ENCODE data around the gene RIPOR3.

Gene RIPOR3

DNA sequence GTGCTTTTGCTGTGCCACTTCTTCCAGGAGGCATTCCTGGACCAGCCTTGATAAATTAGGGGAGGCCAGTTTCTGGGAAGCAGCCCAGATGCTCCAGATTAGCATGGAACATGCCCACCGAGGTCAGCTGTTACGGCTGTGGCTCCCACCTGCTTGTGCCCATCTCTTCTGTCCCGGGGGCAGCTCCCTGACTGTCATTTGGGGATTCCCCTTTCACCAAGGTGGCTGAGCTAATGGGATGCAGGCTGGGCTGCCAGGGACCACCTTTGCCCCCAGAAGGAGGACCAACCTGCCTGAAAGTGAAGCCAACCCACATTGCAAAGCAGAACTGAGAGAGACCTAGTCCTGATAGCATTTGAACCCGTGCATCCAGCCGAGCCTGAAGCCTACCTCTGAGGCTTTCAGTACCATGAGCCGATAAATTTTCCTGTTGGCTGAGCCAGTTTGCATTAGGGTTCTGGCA lies 95.9 kb downstream of the RIPOR3 start:
- Histone ChIP-seq H2AFZ (ENCODE audit: low read depth, low read length) (no peak overlapping the region), H4K20me1 (ENCODE audit: insufficient read depth, low read length) (no peaks in the 10 kb centered on the region; the same call in 1 of the 2 replicates), H3K4me3 (ENCODE audit: low read length) (peak overlapping the region; percentile 22), H3K9me3 (ENCODE audit: insufficient read depth, low read length) (no peaks in the 10 kb centered on the region), H3K36me3 (replicated peaks; ENCODE audit: low read depth, low read length) (peaks cover 14% of the 10 kb centered on the region), H3K4me2 (ENCODE audit: low read length) (peak overlapping the region; percentile 64), H3K9ac (ENCODE audit: low read length) (no peak overlapping the region), H3K4me1 (ENCODE audit: low read length) (peaks cover 30% of the 10 kb centered on the region), H3K79me2 (ENCODE audit: low read length) (no peaks in the 10 kb centered on the region), H3K27ac (ENCODE audit: low read length) (no peak overlapping the region), H3K27me3 (ENCODE audit: low read depth, low read length) (peaks cover 20% of the 10 kb centered on the region)
- no peak for TF ChIP-seq EZH2phosphoT487 (IDR thresholded peaks at IDR 0.05; ENCODE audit: low read depth)
- TF ChIP-seq, protein P1, sequence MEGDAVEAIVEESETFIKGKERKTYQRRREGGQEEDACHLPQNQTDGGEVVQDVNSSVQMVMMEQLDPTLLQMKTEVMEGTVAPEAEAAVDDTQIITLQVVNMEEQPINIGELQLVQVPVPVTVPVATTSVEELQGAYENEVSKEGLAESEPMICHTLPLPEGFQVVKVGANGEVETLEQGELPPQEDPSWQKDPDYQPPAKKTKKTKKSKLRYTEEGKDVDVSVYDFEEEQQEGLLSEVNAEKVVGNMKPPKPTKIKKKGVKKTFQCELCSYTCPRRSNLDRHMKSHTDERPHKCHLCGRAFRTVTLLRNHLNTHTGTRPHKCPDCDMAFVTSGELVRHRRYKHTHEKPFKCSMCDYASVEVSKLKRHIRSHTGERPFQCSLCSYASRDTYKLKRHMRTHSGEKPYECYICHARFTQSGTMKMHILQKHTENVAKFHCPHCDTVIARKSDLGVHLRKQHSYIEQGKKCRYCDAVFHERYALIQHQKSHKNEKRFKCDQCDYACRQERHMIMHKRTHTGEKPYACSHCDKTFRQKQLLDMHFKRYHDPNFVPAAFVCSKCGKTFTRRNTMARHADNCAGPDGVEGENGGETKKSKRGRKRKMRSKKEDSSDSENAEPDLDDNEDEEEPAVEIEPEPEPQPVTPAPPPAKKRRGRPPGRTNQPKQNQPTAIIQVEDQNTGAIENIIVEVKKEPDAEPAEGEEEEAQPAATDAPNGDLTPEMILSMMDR (IDR thresholded peaks at IDR 0.05; ENCODE audit: low read depth, low read length), result no peak

DNA sequence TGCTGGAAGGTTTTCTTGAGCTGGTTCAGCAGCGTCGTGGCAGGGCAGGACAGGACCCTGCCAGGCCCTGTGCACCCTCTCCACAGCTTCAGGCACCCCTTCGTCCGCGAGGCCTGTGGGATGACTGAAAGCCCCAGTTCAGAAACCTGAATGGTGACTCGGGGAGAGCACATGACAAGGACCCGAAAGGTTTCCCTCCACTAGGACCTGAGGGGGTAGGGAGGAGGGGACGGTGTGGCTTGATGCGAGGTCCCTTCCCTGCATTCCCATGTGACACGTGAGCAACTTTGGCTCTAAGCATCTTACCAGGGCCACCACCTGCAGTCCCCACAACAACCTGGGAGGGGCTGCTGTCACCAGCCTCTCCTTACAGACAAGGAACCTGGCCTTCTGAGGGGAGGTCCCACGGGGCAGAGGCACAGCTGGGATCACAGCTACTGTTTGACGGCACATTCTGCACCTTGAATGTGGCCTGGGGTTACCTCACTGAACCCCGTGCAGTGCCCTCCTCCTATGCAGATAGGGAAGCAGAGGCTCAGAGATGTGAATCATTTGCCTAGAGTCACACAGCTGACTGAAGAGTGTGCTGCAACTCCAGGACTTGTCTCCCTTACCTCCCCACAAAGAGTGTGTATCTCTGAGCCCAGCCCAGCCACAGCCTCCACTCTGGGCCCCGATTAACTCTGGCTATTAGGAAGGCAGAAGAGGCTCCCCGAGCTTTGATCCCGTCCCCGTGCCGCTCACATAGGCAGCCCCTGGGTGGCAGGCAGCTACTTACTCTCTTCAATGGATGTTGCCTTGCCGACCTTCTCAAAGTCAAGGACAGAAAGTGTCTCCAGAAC lies 96.5 kb downstream of the RIPOR3 start:
- H3K9me3 ChIP-seq (ENCODE audit: insufficient read depth, low read length), result no peaks in the 10 kb centered on the region
- H3K36me3 ChIP-seq (replicated peaks; ENCODE audit: low read depth, low read length), result peaks cover 21% of the 10 kb centered on the region
- no peak overlapping the region for H3K27ac ChIP-seq (ENCODE audit: low read length)
- H3K4me1 ChIP-seq (ENCODE audit: low read length), result peaks cover 24% of the 10 kb centered on the region
- H3K79me2 ChIP-seq (ENCODE audit: low read length), result no peaks in the 10 kb centered on the region
- H3K27me3 ChIP-seq (ENCODE audit: low read depth, low read length), result peaks cover 14% of the 10 kb centered on the region
- H4K20me1 ChIP-seq (ENCODE audit: insufficient read depth, low read length), result no peaks in the 10 kb centered on the region; the same call in 1 of the 2 replicates
- H3K9ac ChIP-seq (ENCODE audit: low read length), result no peak overlapping the region
- no peak overlapping the region for H2AFZ ChIP-seq (ENCODE audit: low read depth, low read length)
- H3K4me3 ChIP-seq (ENCODE audit: low read length), result peak overlapping the region; percentile 22
- TF ChIP-seq, protein P1 (IDR thresholded peaks at IDR 0.05; ENCODE audit: low read depth, low read length), result no peak
- TF ChIP-seq EZH2phosphoT487 (IDR thresholded peaks at IDR 0.05; ENCODE audit: low read depth), result no peak
- peak overlapping the region; percentile 64 for H3K4me2 ChIP-seq (ENCODE audit: low read length)

DNA sequence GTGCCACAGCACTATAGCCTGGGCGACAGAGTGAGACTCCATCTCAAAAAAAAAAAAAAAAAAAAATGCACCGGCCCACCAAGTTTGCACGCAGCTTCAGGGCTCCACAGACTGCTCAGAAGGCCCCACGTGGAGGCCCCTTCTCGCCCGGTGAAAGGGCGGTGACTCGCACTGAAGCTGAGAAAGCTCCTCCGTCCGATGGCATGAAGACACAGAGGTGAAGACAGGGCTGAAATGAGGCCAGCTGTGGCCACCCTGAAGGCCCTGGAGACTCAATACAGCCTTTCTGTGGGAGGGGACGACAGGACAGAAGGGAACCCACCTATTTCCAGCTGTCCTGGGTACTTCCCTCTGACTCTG lies 97.1 kb downstream of the RIPOR3 start:
- H3K4me1 ChIP-seq (ENCODE audit: low read length), result peaks cover 24% of the 10 kb centered on the region
- H3K27me3 ChIP-seq (ENCODE audit: low read depth, low read length), result peaks cover 8% of the 10 kb centered on the region
- no peaks in the 10 kb centered on the region for H3K79me2 ChIP-seq (ENCODE audit: low read length)
- no peaks in the 10 kb centered on the region for H3K9me3 ChIP-seq (ENCODE audit: insufficient read depth, low read length)
- H4K20me1 ChIP-seq (ENCODE audit: insufficient read depth, low read length), result no peaks in the 10 kb centered on the region; the same call in 1 of the 2 replicates
- H2AFZ ChIP-seq (ENCODE audit: low read depth, low read length), result no peak overlapping the region
- H3K9ac ChIP-seq (ENCODE audit: low read length), result no peak overlapping the region
- H3K4me2 ChIP-seq (ENCODE audit: low read length), result peak overlapping the region; percentile 64
- no peak overlapping the region for H3K4me3 ChIP-seq (ENCODE audit: low read length)
- H3K36me3 ChIP-seq (replicated peaks; ENCODE audit: low read depth, low read length), result peaks cover 25% of the 10 kb centered on the region
- TF ChIP-seq, protein P1 (IDR thresholded peaks at IDR 0.05; ENCODE audit: low read depth, low read length), result no peak
- TF ChIP-seq EZH2phosphoT487 (IDR thresholded peaks at IDR 0.05; ENCODE audit: low read depth), result no peak
- H3K27ac ChIP-seq (ENCODE audit: low read length), result no peak overlapping the region

DNA sequence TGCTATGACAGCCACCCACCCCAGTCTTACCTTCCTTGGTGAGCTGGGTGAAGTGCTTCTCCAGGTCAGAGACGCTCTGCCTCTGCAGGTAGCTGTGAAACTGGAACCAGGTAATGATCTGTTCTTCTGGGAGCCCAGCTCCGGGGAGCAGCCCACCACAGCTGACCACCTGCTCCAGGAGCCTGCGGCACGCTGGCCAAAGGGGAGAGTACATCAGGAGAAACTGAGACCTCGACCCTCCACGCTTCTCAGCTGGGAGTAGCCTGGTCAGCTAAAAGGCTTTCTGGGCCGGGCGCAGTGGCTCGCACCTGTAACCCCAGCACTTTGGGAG lies 98.4 kb downstream of the RIPOR3 start:
- peaks cover under 1% of the 10 kb centered on the region for H4K20me1 ChIP-seq (ENCODE audit: insufficient read depth, low read length)
- no peaks in the 10 kb centered on the region for H3K9me3 ChIP-seq (ENCODE audit: insufficient read depth, low read length)
- H3K79me2 ChIP-seq (ENCODE audit: low read length), result no peaks in the 10 kb centered on the region
- H3K36me3 ChIP-seq (replicated peaks; ENCODE audit: low read depth, low read length), result peaks cover 30% of the 10 kb centered on the region
- H3K27ac ChIP-seq (ENCODE audit: low read length), result no peak overlapping the region
- H3K4me2 ChIP-seq (ENCODE audit: low read length), result no peak overlapping the region
- peaks cover 6% of the 10 kb centered on the region; the same call in 1 of the 2 replicates for H3K27me3 ChIP-seq (ENCODE audit: low read depth, low read length)
- no peak overlapping the region for H3K9ac ChIP-seq (ENCODE audit: low read length)
- no peak for TF ChIP-seq EZH2phosphoT487 (IDR thresholded peaks at IDR 0.05; ENCODE audit: low read depth)
- TF ChIP-seq, protein P1 (IDR thresholded peaks at IDR 0.05; ENCODE audit: low read depth, low read length), result no peak
- no peak overlapping the region for H2AFZ ChIP-seq (ENCODE audit: low read depth, low read length)
- peaks cover 24% of the 10 kb centered on the region for H3K4me1 ChIP-seq (ENCODE audit: low read length)
- H3K4me3 ChIP-seq (ENCODE audit: low read length), result no peak overlapping the region

Data from OCI-LY3 (cell line).